GM12873 (cell line): Measurements from ENCODE around the gene RNF133.

Experiments used
- TF ChIP-seq, protein P1 (sequence below): IDR thresholded peaks from 2 replicates; pipeline ENCODE4 v1.5.1; 2012; ENCODE audit warnings: low read depth, mild to moderate bottlenecking, moderate library complexity, low read length, control low read depth; ENCODE audit not compliant: insufficient read depth; ENCODE audit errors: missing control alignments

RNF133 gene

DNA sequence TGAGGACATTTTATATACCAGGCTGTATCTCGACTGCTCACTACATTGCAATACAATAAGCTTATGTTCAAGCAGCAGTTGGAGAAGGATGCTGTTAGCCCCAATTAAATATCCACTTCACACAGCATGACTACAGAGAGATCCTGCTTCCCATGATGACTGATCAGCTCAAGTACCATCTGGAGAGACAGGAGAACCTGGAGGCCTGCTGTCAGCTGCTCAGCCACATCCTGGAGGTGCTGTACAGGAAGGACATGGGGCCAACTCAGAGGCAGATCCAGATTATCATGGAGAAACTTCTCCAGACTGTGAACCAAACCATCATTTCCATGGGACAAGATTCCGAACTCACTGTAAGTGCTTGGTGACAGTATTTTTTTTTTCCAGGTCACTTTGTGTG lies 22.5 kb downstream of the RNF133 start:
- TF ChIP-seq, protein P1, sequence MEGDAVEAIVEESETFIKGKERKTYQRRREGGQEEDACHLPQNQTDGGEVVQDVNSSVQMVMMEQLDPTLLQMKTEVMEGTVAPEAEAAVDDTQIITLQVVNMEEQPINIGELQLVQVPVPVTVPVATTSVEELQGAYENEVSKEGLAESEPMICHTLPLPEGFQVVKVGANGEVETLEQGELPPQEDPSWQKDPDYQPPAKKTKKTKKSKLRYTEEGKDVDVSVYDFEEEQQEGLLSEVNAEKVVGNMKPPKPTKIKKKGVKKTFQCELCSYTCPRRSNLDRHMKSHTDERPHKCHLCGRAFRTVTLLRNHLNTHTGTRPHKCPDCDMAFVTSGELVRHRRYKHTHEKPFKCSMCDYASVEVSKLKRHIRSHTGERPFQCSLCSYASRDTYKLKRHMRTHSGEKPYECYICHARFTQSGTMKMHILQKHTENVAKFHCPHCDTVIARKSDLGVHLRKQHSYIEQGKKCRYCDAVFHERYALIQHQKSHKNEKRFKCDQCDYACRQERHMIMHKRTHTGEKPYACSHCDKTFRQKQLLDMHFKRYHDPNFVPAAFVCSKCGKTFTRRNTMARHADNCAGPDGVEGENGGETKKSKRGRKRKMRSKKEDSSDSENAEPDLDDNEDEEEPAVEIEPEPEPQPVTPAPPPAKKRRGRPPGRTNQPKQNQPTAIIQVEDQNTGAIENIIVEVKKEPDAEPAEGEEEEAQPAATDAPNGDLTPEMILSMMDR: no peak

DNA sequence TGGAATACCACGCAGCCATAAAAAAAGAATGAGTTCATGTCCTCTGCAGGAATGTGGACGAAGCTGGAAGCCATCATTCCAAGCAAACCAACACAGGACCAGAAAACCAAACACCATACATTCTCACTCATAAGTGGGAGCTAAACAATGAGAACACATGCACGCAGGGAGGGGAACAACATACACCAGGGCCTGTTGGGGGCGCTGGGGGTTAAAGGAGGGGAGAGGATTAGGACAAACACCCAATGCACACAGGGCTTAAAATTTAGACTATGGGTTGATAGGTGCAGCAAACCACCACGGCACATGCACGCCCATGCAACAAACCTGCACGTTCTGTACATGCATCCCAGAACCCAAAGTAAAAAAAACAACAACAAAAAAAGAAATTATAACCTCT lies 23.3 kb downstream of the RNF133 start:
- TF ChIP-seq, protein P1: no peak

DNA sequence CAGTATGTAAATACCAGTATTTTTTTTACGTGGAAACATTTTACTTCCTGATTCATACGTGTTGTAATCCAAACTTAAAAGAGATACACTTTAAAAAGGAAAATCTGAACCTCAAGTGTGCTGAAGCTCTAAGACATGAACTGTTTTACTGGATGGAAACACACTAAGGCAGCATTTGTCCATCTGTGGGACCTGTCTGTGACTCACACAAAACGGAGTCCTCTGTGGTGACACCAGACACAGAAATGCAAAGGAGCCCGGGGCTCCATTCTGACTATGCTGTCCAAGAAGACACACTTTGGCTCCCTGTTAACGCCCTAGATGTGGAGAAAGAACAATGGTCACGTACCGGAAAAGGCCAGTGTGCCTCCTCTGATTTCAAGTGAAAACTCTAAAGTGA lies 23.9 kb downstream of the RNF133 start:
- TF ChIP-seq, protein P1: no peak

DNA sequence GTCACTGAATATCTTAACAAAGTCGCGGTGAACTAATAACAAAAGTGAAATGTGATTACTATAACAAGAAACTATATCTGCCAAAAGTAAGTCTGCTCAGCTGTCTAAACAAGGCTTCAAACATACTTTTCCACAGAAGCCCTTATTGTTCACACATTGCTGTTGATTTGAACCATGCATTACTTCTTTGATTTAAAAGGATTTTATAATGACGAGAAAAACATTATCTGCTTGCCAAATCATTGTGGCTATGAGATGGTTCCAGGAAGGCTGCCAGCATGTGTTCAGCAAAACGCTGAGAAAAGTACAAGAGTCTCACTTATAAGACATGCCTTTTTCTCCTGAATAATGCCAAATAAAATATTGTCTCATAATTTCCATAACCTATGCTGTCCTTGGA lies 24.4 kb downstream of the RNF133 start:
- TF ChIP-seq, protein P1: no peak

DNA sequence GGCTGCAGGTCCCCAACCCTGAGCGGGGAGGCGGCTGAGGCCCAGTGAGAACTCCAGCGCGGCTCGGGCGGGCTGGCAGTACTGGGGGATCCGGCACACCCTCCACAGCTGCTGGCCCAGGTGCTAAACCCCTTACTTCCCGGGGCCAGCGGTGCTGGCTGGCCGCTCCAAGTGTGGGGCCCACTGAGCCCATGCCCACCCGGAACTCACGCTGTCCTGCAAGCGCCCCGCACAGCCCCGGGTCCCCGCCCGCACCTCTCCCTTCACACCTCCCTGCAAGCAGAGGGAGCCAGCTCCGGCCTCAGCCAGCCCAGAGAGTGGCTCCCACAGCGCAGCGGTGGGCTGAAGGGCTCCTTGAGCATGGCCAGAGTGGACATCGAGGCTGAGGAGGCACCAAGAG lies 25.0 kb downstream of the RNF133 start:
- TF ChIP-seq, protein P1: no peak

DNA sequence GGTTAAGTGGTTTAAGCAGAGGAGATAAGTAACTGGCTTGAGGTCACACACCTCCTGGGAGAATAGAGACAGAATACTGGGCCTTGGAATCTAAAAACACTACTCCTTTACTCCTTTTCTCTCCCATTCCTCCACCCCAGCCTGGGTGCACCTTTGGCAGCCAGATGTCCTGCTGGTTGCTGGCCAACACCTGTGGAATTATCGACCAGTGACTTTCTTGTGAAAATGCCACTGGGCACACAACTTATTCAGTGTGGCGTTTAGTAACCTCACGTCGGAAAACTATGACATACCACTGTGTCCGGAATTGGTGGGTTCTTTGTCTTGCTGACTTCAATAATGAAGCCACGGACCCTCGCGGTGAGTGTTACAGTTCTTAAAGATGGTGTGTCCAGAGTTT lies 26.4 kb downstream of the RNF133 start:
- TF ChIP-seq, protein P1: no peak

DNA sequence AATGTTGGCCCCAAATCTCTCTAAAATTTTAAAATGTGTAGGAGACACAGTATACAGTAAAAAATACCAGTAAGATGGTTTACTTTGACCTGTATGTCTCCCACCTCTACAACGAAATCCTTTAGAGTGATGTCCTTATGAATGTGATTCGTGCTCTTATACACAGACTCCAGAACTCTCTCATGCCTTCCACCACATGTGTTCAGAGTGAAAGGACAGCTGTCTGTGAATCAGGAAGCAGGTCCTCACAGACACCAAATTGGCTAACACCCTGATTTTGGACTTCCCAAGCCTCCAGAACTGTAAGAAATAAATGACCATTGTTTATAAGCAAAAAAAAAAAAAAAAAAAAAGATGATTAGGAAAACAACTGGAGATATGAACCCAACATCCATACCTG lies 35.2 kb downstream of the RNF133 start:
- TF ChIP-seq, protein P1: no peak
